ENCODE measurements around the gene MRAS.
A peak's percentile ranks its signal among the peaks of the same experiment; 100 is the strongest.

The MRAS gene
- total RNA-seq, result 0.56 to 1.0 reads per million in 2 donors

DNA sequence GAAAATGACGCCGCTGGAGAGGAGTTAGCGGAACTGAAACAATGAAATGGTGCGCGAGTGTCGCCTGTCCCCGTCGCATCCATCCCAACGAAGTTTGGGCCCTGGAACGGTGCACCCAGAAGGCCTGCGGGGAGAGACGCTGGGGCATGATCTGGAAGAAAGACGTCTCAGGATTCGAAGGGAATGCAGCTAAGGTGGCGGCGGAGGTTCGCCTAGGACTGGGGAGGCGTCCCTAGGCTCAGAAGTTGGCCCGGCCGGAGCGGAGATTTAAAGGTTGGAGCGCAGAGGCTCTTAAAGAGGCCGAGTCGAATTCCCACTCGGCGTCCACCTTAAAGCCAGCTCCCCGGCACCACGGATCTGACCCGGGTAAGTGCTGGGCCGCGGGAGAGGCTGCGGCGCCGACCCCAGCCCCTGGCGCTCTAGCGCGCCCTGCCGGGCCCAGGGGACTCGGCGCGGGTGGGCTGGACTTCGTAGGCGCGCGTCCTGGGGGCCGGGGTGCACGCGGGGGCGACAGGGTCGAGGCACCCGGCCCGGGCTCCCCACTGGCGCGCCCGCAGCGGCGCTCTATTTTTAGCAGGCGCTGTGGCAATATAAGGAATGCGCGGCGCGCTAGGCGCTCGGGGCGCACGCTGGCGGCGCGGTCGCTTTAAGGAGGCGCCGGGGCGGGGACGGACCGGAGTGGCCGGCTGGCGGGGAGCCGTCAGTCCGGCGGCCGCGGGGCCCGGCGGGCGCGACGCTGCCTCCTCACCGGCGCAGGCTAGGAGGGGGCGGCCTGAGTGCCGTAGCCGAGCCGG lies at the start of gene MRAS:
MRAS (plus strand) TSS at position 620 of the 794 bp plus-strand sequence. CDS start 24,305 bp downstream, outside the sequence.
- no peak for DNase-seq

GRCh38 chr3:138300647-138301046 lies 47.7 kb upstream of the MRAS start:
- no peak for DNase-seq

DNA sequence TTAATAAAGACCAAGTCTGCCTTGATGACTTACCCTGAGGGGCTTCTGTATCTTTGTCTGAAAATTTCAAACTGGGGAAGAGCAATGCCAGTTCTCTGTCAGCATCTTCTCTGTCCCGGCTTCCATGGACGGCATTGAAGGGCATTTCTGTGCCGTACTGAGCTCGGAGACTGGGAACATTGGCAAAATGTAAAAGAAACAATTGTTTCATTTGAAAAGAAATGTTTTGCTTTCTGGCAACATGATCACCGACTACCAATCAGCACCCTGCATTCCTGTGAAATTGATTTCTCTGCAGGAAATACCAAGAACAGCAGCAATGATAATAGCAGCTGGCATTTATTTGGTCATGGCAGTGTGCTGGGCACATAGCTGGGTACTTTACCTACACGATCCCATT lies 44.9 kb upstream of the MRAS start:
- no peak for DNase-seq

DNA sequence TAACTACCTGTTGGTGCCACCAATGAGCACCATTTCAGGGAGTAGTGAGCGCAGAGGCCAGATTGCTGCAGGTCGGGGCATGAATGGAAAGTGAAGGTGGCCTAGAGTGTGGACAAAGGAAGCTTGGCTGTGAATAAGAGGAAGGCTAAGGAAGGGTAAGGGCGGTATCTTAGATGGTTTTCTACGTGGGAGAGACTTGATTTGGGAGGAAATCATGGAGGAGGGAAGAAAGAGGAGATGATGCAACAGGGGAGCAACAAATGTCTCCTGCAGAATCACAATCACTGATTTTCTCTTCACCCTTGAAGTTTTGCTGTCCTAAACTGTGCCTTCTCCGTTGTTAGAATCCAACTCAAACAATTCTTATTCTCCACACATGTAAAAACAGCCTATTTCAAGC lies 40.5 kb upstream of the MRAS start:
- DNase-seq, result no peak

DNA sequence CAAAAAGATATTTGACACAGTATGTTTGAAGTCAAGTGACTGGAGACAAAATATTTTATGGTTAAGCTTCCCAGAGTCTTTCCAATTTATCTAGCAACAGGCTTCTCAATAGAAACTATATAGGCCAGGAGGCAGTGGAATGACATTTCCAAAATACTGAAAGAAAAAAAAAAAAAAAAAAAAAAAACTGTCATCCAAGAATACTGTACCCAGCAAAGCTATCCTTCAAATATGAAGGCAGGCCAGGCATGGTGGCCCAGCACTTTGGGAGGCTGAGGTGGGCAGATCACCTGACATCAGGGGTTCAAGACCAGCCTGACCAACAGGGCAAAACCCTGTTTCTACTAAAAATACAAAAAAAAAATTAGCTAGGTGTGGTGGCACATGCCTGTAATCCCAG lies 39.6 kb upstream of the MRAS start:
- no peak for DNase-seq

- no peak for DNase-seq
Observed at GRCh38 chr3:138310494-138310893, 37.9 kb upstream of the MRAS start.

GRCh38 chr3:138314751-138315150 lies 33.6 kb upstream of the MRAS start:
- DNase-seq, result no peak

DNA sequence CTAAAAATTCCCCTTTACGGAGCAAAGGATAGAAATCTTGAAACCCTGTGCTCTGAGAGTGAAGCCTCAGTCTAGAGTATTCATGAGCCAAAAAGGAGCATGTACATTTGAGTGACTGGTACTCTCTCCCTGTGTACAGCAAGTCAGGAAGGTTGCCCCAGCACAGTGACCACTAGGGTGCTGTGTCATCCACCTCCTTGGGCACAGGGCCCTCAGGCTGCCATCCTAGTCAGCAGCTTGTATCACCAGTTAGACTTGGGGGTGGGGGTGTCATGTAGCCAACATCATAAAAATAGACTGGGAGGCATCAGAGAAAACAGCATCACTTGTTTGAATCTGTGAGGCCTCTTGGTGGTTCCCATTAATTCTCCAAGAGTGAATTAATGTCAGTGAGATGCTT lies 30.7 kb upstream of the MRAS start:
- DNase-seq, result no peak

GRCh38 chr3:138323971-138324370 lies 24.4 kb upstream of the MRAS start:
- no peak for DNase-seq

DNA sequence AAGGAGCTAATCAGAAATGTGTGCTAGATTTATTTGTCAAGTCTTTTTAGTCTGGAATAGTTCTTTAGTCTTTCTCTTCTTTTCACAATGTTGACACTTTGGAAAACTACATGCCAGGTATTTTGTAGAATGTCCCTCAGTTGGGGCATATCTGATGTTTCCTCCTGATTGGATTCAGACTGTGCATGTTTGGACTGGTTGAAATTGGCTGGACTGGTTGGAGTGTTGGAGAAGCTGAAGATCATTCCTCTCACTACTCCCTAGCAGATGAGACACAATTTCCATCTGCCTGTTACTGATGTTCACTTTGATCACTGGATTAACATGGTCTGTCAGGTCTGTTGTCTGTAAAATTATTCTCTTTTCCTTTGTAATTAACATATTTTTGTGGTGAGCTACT lies 22.4 kb upstream of the MRAS start:
- no peak for DNase-seq

DNA sequence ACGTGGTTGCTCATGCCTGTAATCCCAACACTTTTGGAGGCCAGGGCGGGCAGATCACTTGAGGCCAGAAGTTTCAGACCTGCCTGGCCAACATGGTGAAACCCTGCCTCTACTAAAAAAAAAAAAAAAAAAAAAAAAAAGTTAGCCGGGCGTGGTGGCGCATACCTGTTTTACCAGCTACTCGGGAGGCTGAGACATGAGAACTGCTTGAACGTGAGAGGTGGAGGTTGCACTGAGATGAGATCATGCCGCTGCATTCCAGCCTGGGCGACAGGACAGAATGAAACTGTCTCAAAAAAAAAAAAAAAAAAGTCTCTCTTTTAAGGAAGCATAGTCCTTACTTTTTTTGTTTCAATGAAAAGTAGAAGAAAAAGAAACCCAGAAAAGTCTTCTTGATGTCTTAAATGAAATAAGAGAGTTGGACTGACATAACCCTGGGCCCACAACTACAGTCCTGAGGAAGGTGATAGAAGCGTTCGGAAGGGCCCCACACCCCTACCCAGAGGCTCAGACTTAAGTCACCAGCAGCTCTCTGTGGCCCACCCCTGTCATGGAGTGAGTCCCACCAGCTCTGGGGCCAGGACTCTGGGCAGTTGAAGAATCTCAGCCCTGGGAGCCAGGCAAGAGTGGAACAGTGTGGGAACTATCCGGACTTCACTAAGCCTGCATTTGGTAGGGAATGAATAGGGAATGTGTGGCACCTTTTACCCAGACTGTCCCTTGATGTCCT lies 21.3 kb upstream of the MRAS start:
- DNase-seq, result no peak

- no peak for DNase-seq
Observed at GRCh38 chr3:138327831-138328230, 20.5 kb upstream of the MRAS start.

DNA sequence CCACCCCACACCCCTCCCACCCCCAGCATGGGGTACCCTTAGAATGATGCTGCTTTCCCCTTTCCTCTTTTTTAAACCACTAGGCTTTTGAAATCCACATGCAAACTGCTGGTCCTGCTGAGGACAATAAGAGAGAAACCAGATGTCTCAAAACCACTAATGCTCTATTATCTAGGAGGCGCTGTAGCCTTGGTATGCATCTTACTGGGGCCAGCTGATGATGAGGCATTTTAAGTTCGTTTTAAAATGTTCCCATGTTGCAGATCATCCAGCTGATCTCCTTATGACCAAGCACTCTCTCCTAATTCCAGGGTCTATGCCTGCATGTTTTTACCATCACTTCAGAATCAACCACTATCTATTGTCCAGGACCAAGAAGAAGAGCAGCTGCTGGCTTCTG lies 20.0 kb upstream of the MRAS start:
- no peak for DNase-seq

DNA sequence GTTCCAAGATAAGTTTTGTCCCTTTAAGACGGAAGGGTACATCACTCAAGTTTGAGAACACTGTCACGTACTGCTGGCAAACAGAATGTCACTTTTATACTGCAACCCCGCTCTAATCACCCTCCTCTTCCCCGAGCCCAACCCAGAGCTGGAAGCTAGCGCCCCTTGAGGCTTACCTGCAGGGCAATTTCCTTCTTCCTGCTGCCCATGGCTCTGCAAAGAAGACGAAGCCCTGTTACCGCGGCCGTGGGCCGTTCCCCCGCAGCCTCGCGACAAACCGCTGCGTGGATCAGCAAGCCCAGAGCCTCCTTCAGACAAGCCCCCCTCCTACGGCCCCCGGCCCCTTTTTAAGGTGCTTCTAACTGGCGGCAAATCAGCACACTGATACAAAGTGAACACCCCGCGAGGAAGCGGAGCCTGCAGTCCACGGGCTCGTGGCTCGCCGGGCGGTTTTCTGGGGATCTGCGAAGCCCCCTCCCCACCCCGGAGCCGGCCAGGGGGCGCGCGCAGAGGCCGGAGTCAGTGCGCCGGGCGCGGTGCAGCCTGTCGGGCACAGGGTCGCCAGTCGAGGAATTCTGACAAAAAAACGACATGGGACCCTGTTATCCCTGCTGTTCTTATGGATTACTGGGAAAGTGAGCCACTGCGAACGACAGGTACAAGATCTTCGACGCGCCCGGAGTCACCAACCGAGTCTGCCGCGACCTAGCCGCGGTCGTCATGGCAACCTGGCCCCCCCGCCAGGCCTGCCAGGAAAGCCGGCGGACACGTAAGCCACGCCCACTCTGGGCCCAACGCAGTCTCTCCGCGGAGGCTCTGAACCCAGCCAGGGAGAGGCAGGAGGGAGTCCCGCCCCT lies 19.0 kb upstream of the MRAS start, which contains the start of gene NME9:
NME9 (minus strand) TSS at position 725 of the 857 bp plus-strand sequence; CDS start at position 209, 516 bp downstream.
- peak; percentile 82 for DNase-seq

- DNase-seq, result no peak
Observed at GRCh38 chr3:138329984-138330293, 18.4 kb upstream of the MRAS start.

DNA sequence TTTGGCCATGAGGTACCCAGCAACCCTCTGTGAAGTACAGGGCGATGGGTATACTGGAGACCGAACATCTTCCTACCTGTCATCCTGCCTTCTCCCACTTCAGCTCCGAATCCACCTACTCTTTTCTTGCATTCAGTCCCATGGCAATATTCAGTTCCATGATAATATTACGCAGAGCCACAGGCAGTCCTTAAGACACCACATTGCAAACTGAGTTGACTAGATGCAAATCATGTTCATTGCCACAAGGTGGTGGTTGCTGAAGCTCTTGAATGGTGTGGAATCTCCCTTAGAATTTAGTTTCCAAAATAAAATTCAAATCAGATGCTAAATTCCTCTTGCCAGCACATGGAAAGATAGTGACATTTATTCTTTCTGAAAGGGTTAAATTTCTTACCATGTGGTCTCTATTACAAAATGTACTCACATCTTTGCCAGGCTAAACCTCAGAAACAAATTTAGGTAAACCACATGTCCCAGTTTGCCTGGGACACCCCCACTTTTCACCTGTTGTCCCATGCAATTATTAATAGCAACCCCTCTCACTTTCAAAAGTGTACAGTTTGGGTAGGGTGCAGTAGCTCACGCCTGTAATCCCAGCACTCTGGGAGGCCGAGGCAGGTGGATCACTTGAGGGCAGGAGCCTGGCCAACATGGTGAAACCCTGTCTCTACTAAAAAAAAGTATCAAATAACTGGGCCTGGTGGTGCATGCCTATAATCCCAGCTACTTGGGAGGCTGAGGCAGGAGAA lies 17.1 kb upstream of the MRAS start:
- no peak for DNase-seq

- DNase-seq, result no peak
Observed at GRCh38 chr3:138332472-138333073, 15.8 kb upstream of the MRAS start.

DNA sequence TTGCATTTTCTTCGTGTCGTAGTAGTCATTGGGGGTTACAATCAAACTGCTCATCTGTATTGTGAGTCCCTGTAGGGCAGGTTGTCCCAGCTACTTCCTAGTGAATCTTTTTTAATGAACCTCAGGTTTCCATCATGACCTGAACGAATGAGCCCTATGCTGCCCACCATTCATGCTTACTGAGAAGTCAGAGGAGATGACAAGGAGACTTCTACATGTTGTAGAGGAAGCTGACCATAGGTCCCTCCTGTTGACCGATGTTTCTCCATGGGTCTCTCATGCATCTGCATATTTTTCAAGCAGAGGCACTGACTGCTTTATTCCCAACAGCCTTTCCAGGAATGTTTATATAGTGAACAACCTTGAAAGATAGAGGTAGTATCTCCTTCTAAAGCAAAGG lies 13.8 kb upstream of the MRAS start:
- no peak for DNase-seq

DNA sequence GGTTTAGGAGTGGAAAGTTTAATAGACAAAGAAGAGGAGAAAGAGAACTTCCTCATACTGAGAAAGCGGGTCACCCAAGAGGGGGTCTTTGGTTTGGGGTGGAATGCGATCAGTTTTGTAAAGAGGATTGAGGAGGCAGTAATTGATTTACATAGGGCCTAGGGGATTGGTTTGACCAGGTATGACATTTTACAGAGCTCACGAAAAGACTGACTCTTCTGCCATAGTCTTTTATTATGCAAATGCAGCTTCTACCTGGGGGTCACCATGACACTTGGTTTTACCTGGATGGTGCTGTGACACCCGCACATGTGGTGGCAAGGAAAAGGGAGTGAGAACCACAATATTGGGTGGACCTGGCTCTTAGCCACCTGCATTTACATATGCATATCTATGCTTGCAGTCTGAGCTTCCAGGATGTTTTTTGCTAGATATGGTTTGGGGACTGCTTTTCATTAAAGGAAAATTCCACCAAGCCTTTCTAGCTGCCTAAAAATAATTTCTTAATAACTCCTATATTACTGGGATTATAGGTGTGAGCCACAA lies 11.9 kb upstream of the MRAS start:
- no peak for DNase-seq

GRCh38 chr3:138338244-138338643 lies 10.1 kb upstream of the MRAS start:
- no peak for DNase-seq

DNA sequence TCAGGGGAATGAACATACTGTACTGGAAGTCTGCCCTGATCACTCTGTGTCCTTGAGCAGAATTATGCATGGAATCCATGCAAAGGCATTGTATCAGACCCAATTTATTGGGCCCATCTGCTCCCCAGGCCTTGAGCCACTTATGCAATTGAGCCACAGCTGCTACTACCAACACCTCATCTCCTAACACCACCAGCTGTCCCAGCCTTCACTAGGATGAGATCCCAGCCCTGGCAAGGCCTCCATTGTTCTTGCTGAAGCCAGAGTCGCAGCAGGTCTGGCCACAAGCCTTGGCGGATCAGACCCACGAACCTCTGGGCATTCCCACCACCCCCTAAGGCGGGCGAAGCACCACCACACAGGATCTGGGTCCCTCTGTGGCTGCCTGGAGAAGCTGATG lies 9.6 kb upstream of the MRAS start:
- no peak for DNase-seq

- no peak for DNase-seq
Observed at GRCh38 chr3:138340511-138340910, 7.9 kb upstream of the MRAS start.

Data from activated gamma-delta T cell (primary cell).